ENCODE results near the gene IQCH. TPM values are rescaled to one million over a fixed set of nuclear protein-coding genes. Genes with fewer than 3 reads are reported as not detected.
"Not testable (repeated sequence)": the region's sequence is repeated elsewhere in the genome, so short reads cannot be mapped to it uniquely, and the experiment has no call there.

Gene IQCH
- total and polyA plus RNA-seq, 4 donors: 1.2 to 3.4 (median 2.0) TPM; not detected in 1

DNA sequence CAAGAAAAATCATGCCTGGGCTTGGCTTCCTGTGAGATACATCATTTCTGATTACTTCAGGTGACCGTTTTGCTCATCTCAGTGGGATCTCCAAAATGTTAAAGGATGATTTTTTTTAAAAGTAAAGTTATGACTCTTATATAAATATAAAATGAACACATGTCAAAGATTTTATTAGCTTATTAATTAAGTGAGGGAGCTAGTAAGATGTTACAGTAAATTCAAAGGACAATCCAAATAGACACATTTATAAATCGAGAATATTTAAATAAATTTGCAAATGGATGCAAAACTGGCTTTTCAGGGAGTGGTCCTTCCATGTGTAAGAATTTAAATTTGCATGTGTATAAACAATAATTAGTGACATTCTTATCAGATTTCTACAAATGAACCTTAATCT lies 87.0 kb downstream of the IQCH start:
- Histone ChIP-seq H3K36me3 (ENCODE audit: control insufficient read depth in 1 of 2, insufficient read depth in 2 of 2, low read length in 1 of 2) (no peaks in the 10 kb centered on the region), H3K4me1 (ENCODE audit: control insufficient read depth in 1 of 2, insufficient read depth in 2 of 2, low read length in 2 of 2) (no peaks in the 10 kb centered on the region), H3K9me3 (ENCODE audit: control insufficient read depth, low read length) (peaks cover 2% of the 10 kb centered on the region), H3K27ac (ENCODE audit: low read depth in 1 of 2, low read length in 2 of 2) (no peak overlapping the region), H3K4me3 (ENCODE audit: low read length in 2 of 2) (no peak overlapping the region), H3K27me3 (ENCODE audit: control insufficient read depth in 1 of 2, insufficient read depth in 2 of 2, low read length in 1 of 2) (no peaks in the 10 kb centered on the region)
- no peak for DNase-seq
- intact Hi-C loops (cut with DNase I): no loop called here
- WGBS, 2 donors: 96 to 97% methylated on average over 2 of the region's 2 CpGs
- no peak for ATAC-seq (ENCODE audit: low FRiP score)

GRCh38 chr15:67343206-67343605 lies 88.6 kb downstream of the IQCH start:
- intact Hi-C loops (cut with DNase I): no loop called here
- no peak overlapping the region for H3K4me3 ChIP-seq (ENCODE audit: low read length in 2 of 2)
- H3K27ac ChIP-seq (ENCODE audit: low read depth in 1 of 2, low read length in 2 of 2): no peak overlapping the region
- H3K27me3 ChIP-seq (ENCODE audit: control insufficient read depth in 1 of 2, insufficient read depth in 2 of 2, low read length in 1 of 2): no peaks in the 10 kb centered on the region
- no peaks in the 10 kb centered on the region for H3K36me3 ChIP-seq (ENCODE audit: control insufficient read depth in 1 of 2, insufficient read depth in 2 of 2, low read length in 1 of 2)
- DNase-seq (no peak), ATAC-seq (ENCODE audit: low FRiP score) (no peak)
- peaks cover 2% of the 10 kb centered on the region for H3K9me3 ChIP-seq (ENCODE audit: control insufficient read depth, low read length)
- H3K4me1 ChIP-seq (ENCODE audit: control insufficient read depth in 1 of 2, insufficient read depth in 2 of 2, low read length in 2 of 2): no peaks in the 10 kb centered on the region

- H3K4me1 ChIP-seq (ENCODE audit: control insufficient read depth in 1 of 2, insufficient read depth in 2 of 2, low read length in 2 of 2): no peaks in the 10 kb centered on the region
- ATAC-seq (ENCODE audit: low FRiP score) (no peak), DNase-seq (no peak)
- intact Hi-C loops (cut with DNase I): no loop called here
- H3K27ac ChIP-seq (ENCODE audit: low read depth in 1 of 2, low read length in 2 of 2): no peak overlapping the region
- peaks cover 2% of the 10 kb centered on the region for H3K9me3 ChIP-seq (ENCODE audit: control insufficient read depth, low read length)
- H3K4me3 ChIP-seq (ENCODE audit: low read length in 2 of 2): no peak overlapping the region
- H3K36me3 ChIP-seq (ENCODE audit: control insufficient read depth in 1 of 2, insufficient read depth in 2 of 2, low read length in 1 of 2): no peaks in the 10 kb centered on the region
- no peaks in the 10 kb centered on the region for H3K27me3 ChIP-seq (ENCODE audit: control insufficient read depth in 1 of 2, insufficient read depth in 2 of 2, low read length in 1 of 2)
Observed at GRCh38 chr15:67349634-67350033, 95.0 kb downstream of the IQCH start.

GRCh38 chr15:67350042-67350441 lies 95.5 kb downstream of the IQCH start:
- H3K4me3 ChIP-seq (ENCODE audit: low read length in 2 of 2): no peak overlapping the region
- H3K27ac ChIP-seq (ENCODE audit: low read depth in 1 of 2, low read length in 2 of 2): no peak overlapping the region
- no peaks in the 10 kb centered on the region for H3K4me1 ChIP-seq (ENCODE audit: control insufficient read depth in 1 of 2, insufficient read depth in 2 of 2, low read length in 2 of 2)
- 84 to 89% methylated on average over 1 of the region's 1 CpG for WGBS, 2 donors
- peaks cover 2% of the 10 kb centered on the region for H3K9me3 ChIP-seq (ENCODE audit: control insufficient read depth, low read length)
- H3K27me3 ChIP-seq (ENCODE audit: control insufficient read depth in 1 of 2, insufficient read depth in 2 of 2, low read length in 1 of 2): no peaks in the 10 kb centered on the region
- no peaks in the 10 kb centered on the region for H3K36me3 ChIP-seq (ENCODE audit: control insufficient read depth in 1 of 2, insufficient read depth in 2 of 2, low read length in 1 of 2)
- ATAC-seq (ENCODE audit: low FRiP score) (no peak), DNase-seq (no peak)
- intact Hi-C loops (cut with DNase I): no loop called here

DNA sequence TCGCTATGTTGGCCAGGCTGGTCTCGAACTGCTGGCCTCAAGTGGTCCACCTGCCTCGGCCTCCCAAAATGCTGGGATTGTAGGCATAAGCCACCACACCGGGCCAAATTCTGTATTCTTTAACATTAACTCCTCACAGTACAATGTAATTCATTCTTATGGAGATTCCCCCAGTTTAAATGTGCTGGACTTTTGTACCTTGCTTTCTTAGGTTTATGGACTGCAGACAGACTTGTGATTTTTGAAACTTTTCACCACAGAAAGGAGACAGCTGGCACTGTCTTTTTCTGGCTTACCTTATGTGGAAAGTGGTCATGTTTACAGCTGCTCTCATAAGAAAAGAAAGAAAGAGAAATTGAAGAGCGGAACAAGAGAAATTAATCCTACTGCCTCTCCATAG lies 103.8 kb downstream of the IQCH start:
- 77 to 78% methylated on average over 5 of the region's 5 CpGs for WGBS, 2 donors
- intact Hi-C loops (cut with DNase I): no loop called here
- no peaks in the 10 kb centered on the region for H3K36me3 ChIP-seq (ENCODE audit: control insufficient read depth in 1 of 2, insufficient read depth in 2 of 2, low read length in 1 of 2)
- no peak for DNase-seq
- no peaks in the 10 kb centered on the region for H3K4me1 ChIP-seq (ENCODE audit: control insufficient read depth in 1 of 2, insufficient read depth in 2 of 2, low read length in 2 of 2)
- no peak overlapping the region for H3K27ac ChIP-seq (ENCODE audit: low read depth in 1 of 2, low read length in 2 of 2)
- no peak for ATAC-seq (ENCODE audit: low FRiP score)
- no peaks in the 10 kb centered on the region for H3K9me3 ChIP-seq (ENCODE audit: control insufficient read depth, low read length)
- H3K4me3 ChIP-seq (ENCODE audit: low read length in 2 of 2): no peak overlapping the region
- no peaks in the 10 kb centered on the region for H3K27me3 ChIP-seq (ENCODE audit: control insufficient read depth in 1 of 2, insufficient read depth in 2 of 2, low read length in 1 of 2)

DNA sequence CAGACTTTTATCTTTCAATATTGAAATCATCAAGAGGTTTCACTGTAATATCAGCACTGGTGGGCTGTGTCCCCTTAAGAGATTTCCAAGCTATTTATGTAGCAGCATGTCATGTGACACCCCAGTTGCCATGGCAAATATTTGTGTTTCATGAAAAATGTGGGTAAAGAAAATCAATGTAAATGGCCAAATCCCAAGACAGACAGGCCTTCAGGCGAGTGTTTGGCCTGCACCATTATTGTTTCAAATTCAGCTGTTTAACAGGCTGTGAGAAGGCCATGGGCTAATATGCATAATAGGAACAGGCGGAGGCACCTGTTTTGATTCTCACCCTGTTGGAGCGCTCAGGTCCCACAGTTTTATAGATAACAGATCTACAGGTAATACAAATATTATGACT lies 104.2 kb downstream of the IQCH start:
- H3K9me3 ChIP-seq (ENCODE audit: control insufficient read depth, low read length): no peaks in the 10 kb centered on the region
- intact Hi-C loops (cut with DNase I): no loop called here
- H3K36me3 ChIP-seq (ENCODE audit: control insufficient read depth in 1 of 2, insufficient read depth in 2 of 2, low read length in 1 of 2): no peaks in the 10 kb centered on the region
- no peaks in the 10 kb centered on the region for H3K4me1 ChIP-seq (ENCODE audit: control insufficient read depth in 1 of 2, insufficient read depth in 2 of 2, low read length in 2 of 2)
- ATAC-seq (ENCODE audit: low FRiP score) (no peak), DNase-seq (no peak)
- H3K27me3 ChIP-seq (ENCODE audit: control insufficient read depth in 1 of 2, insufficient read depth in 2 of 2, low read length in 1 of 2): no peaks in the 10 kb centered on the region
- H3K4me3 ChIP-seq (ENCODE audit: low read length in 2 of 2): no peak overlapping the region
- H3K27ac ChIP-seq (ENCODE audit: low read depth in 1 of 2, low read length in 2 of 2): no peak overlapping the region
- WGBS, 2 donors: 74 to 77% methylated on average over 3 of the region's 3 CpGs

DNA sequence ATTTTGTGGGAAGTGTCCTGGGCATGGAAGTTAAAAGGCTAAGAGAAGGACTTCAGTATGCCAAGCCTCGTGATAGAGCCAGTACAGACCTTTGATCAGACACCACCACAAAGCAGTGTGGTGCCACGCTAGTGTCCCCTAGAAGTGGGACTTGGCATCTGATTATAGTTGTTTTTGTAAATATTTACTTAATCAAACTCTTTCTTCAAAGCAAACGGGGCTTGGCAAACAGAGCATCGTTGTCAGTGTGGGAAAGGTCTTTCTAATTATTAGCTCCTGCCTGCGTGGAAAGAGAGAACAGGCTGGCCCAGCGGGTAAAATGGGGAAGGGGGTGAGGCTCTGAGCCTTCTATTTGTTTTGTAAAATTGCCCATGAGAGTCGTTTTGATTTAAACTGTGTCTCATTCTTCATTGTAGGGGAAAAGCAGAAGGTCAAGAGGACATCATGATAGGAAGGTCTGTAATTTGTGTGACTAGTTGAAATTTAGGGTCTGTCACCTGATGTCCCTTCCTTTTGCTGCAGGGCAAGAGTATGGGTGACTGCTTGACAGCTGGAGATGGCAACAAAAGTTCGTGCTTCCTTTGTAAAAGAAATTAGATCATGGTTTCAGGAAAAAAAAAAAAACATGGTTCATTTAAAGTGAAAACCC lies 105.0 kb downstream of the IQCH start:
- Histone ChIP-seq H3K9me3 (ENCODE audit: control insufficient read depth, low read length) (no peaks in the 10 kb centered on the region), H3K27ac (ENCODE audit: low read depth in 1 of 2, low read length in 2 of 2) (no peak overlapping the region), H3K36me3 (ENCODE audit: control insufficient read depth in 1 of 2, insufficient read depth in 2 of 2, low read length in 1 of 2) (no peaks in the 10 kb centered on the region), H3K27me3 (ENCODE audit: control insufficient read depth in 1 of 2, insufficient read depth in 2 of 2, low read length in 1 of 2) (no peaks in the 10 kb centered on the region), H3K4me3 (ENCODE audit: low read length in 2 of 2) (no peak overlapping the region), H3K4me1 (ENCODE audit: control insufficient read depth in 1 of 2, insufficient read depth in 2 of 2, low read length in 2 of 2) (no peaks in the 10 kb centered on the region)
- intact Hi-C loops (cut with DNase I): no loop called here
- no peak for ATAC-seq (ENCODE audit: low FRiP score)
- WGBS, 2 donors: 39 to 47% methylated on average over 8 of the region's 8 CpGs
- DNase-seq: no peak

GRCh38 chr15:67361100-67361499 lies 106.5 kb downstream of the IQCH start:
- Histone ChIP-seq H3K9me3 (ENCODE audit: control insufficient read depth, low read length) (no peaks in the 10 kb centered on the region), H3K4me1 (ENCODE audit: control insufficient read depth in 1 of 2, insufficient read depth in 2 of 2, low read length in 2 of 2) (no peaks in the 10 kb centered on the region), H3K4me3 (ENCODE audit: low read length in 2 of 2) (no peak overlapping the region), H3K27me3 (ENCODE audit: control insufficient read depth in 1 of 2, insufficient read depth in 2 of 2, low read length in 1 of 2) (no peaks in the 10 kb centered on the region), H3K36me3 (ENCODE audit: control insufficient read depth in 1 of 2, insufficient read depth in 2 of 2, low read length in 1 of 2) (no peaks in the 10 kb centered on the region), H3K27ac (ENCODE audit: low read depth in 1 of 2, low read length in 2 of 2) (no peak overlapping the region)
- ATAC-seq (ENCODE audit: low FRiP score) (no peak), DNase-seq (no peak)
- intact Hi-C loops (cut with DNase I): no loop called here
- WGBS, 2 donors: 94 to 95% methylated on average over 2 of the region's 2 CpGs

DNA sequence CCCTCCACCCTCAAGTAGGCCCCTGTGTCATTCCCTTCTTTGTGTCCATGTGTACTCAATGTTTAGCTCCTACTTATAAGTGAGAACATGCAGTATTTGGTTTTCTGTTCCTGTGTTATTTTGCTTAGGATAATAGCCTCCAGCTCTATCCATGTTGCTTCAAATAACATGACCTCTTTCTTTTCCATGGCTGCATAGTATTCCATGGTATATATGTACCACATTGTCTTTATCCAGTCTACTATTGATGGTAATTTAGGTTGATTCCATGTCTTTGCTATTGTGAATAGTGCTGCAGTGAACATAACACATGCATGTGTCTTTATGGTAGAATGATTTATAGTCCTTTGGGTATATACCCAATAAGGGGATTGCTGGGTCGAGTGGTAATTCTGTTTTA lies 109.1 kb downstream of the IQCH start:
- H3K27me3 ChIP-seq (ENCODE audit: control insufficient read depth in 1 of 2, insufficient read depth in 2 of 2, low read length in 1 of 2); intact Hi-C loops (cut with DNase I); H3K4me1 ChIP-seq (ENCODE audit: control insufficient read depth in 1 of 2, insufficient read depth in 2 of 2, low read length in 2 of 2); ATAC-seq (ENCODE audit: low FRiP score); H3K27ac ChIP-seq (ENCODE audit: low read depth in 1 of 2, low read length in 2 of 2); H3K36me3 ChIP-seq (ENCODE audit: control insufficient read depth in 1 of 2, insufficient read depth in 2 of 2, low read length in 1 of 2); H3K4me3 ChIP-seq (ENCODE audit: low read length in 2 of 2); DNase-seq; H3K9me3 ChIP-seq (ENCODE audit: control insufficient read depth, low read length): not testable (repeated sequence)
- WGBS, 2 donors: 39 to 84% methylated on average over 1 of the region's 1 CpG
